ENCODE measurements around the gene CAST.
A peak's percentile ranks its signal among the peaks of the same experiment; 100 is the strongest.

DNA sequence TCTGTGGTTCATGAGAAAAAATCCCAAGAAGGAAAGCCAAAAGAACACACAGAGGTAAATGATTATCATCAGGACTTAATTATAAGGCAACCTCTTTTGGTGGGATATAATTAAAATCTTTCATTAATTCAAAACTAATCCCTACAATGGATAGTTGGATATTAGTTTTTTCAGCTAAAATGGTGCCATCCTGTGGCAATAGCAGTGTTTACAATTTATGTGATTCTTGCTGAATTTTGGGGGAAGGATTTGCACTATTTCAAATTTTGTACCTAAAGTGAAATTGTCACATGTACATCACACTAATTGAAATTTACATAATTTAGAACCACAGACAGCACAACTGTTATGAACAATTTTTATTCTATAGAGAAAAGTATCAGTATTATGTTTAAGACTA lies 67.0 kb downstream of the CAST start:
- TF ChIP-seq CTCF (IDR thresholded peaks at IDR 0.05; ENCODE audit: borderline replicate concordance, extremely low read depth, low read length, poor library complexity, severe bottlenecking) (peak; percentile 38), EZH2 (IDR thresholded peaks at IDR 0.05; ENCODE audit: borderline replicate concordance, low read depth, low read length, severe bottlenecking) (no peak)

All from DND-41 (cell line).